HepG2 (cell line): ENCODE measurements around the gene DHX8. TPM values are rescaled to one million over a fixed set of nuclear protein-coding genes. Genes with fewer than 3 reads are reported as not detected.

Experiments
- ATF4 ChIP-seq, 2 experiments: fragments of 450-650 bp in 1 of 2; sonication (generic) in 1 of 2; formaldehyde crosslinking; IDR thresholded peaks; 2 replicates each; pipeline versions ENCODE4 v1.5.0 to v1.8.0; 2020 to 2022; ENCODE audit warnings: mild to moderate bottlenecking in 1 of 2, missing genetic modification reagents in 1 of 2
- GATA4 ChIP-seq: sonication (generic); IDR thresholded peaks from 2 replicates; pipeline ENCODE4 v1.6.1; 2016; ENCODE audit warnings: antibody characterized with exemption, low read depth, borderline replicate concordance
- JUNB ChIP-seq: sonication (generic); formaldehyde crosslinking; IDR thresholded peaks from 2 replicates; pipeline ENCODE4 v1.8.0; 2022; ENCODE audit warnings: missing genetic modification reagents, mild to moderate bottlenecking, borderline replicate concordance
- MAZ ChIP-seq, 2 experiments: sonication (generic) in 1 of 2; formaldehyde crosslinking in 1 of 2; IDR thresholded peaks; 2 replicates each; pipeline versions ENCODE4 v1.5.0 to v1.6.1; 2012 to 2020; ENCODE audit warnings: low read depth in 2 of 2, mild to moderate bottlenecking in 2 of 2, borderline replicate concordance in 1 of 2, improper control_type of control experiment in 1 of 2, low read length in 1 of 2, missing genetic modification reagents in 1 of 2, moderate library complexity in 1 of 2
- NCOA1 ChIP-seq: sonication (generic); formaldehyde crosslinking; IDR thresholded peaks from 2 replicates; pipeline ENCODE4 v1.9.0; 2021; ENCODE audit warnings: missing genetic modification reagents
- PAWR ChIP-seq: sonication (generic); formaldehyde crosslinking; IDR thresholded peaks from 2 replicates; pipeline ENCODE4 v1.4.0; 2020; ENCODE audit warnings: missing genetic modification reagents, mild to moderate bottlenecking, borderline replicate concordance
- PBX3 ChIP-seq: sonication (generic); formaldehyde crosslinking; IDR thresholded peaks from 2 replicates; pipeline ENCODE4 v1.8.1; 2023; ENCODE audit warnings: missing genetic modification reagents, inconsistent platforms, borderline replicate concordance
- PRDM15 ChIP-seq: sonication (generic); formaldehyde crosslinking; IDR thresholded peaks from 2 replicates; pipeline ENCODE4 v1.4.0; 2020; ENCODE audit warnings: missing genetic modification reagents
- SNRNP70 ChIP-seq: fragments of 200-400 bp; formaldehyde crosslinking; IDR thresholded peaks from 2 replicates; pipeline ENCODE4 v1.6.1; 2017; ENCODE audit warnings: mild to moderate bottlenecking, low read depth, low read length, moderate library complexity
- SP2 ChIP-seq: sonication (generic); formaldehyde crosslinking; IDR thresholded peaks from 2 replicates; pipeline ENCODE4 v1.5.1; 2020; ENCODE audit warnings: mild to moderate bottlenecking, missing genetic modification reagents
- THYN1 ChIP-seq: sonication (generic); formaldehyde crosslinking; IDR thresholded peaks from 2 replicates; pipeline ENCODE4 v1.8.1; 2023; ENCODE audit warnings: low read depth, mild to moderate bottlenecking, moderate library complexity, missing genetic modification reagents, borderline replicate concordance
- ZHX2 ChIP-seq, 2 experiments: sonication (generic) in 1 of 2; formaldehyde crosslinking in 1 of 2; IDR thresholded peaks; 2 replicates each; pipeline versions ENCODE4 v1.6.1 to v1.9.0; 2014 to 2022; ENCODE audit warnings: antibody characterized with exemption in 1 of 2, borderline replicate concordance in 1 of 2, inconsistent platforms in 1 of 2, low read depth in 1 of 2, missing genetic modification reagents in 1 of 2
- ZNF572 ChIP-seq: sonication (generic); formaldehyde crosslinking; IDR thresholded peaks from 2 replicates; pipeline ENCODE4 v1.5.1; 2020; ENCODE audit warnings: mild to moderate bottlenecking, missing genetic modification reagents
- polyA plus RNA-seq, 8 experiments: library from polyadenylated mRNA; depleted of rRNA in 3 of 8; stranded (reverse) in 7 of 8; unstranded in 1 of 8; fragments of >200 nt; fragmentation: Illumina TruSeq in 4 of 8; extraction: Trizol in 4 of 8; gene quantifications; 2 replicates each; pipeline versions ENCODE4 v1.2.1 to v1.2.3, GENCODE V29; 2011 to 2016; ENCODE audit warnings: low read depth in 4 of 8, missing spikeins in 1 of 8, mixed read lengths in 1 of 8; ENCODE audit not compliant: insufficient read depth in 1 of 8
- total RNA-seq, 5 experiments: library from RNA; depleted of rRNA; stranded (reverse); fragments of >200 nt; fragmentation: Illumina TruSeq; extraction: Trizol; gene quantifications; 2 replicates each; pipeline ENCODE4 v1.2.3, GENCODE V29; 2016; ENCODE audit warnings: low read depth in 1 of 5

The DHX8 gene
- total and polyA plus RNA-seq, 2 of the 13 experiments (the other 11 are each of a cell fraction or from before 2014, with no cell fraction given), result 24.8 to 48.9 TPM

GRCh38 chr17:43449470-43450248 lies 34.1 kb upstream of the DHX8 start (continued):
- TF ChIP-seq MAZ (IDR thresholded peaks at IDR 0.05; ENCODE audit: borderline replicate concordance, low read depth, low read length), result no peak
- peak; percentile 49; the same call in 1 of the 2 replicates for TF ChIP-seq MAZ (CRISPR knock-in tag; IDR thresholded peaks at IDR 0.05; ENCODE audit: low read depth)
- TF ChIP-seq SP2 (CRISPR knock-in tag), result no peak
- TF ChIP-seq PAWR (CRISPR knock-in tag), result no peak
- no peak for TF ChIP-seq JUNB (CRISPR knock-in tag)
- no peak for TF ChIP-seq PRDM15 (CRISPR knock-in tag)
- no peak for TF ChIP-seq NCOA1
- no peak for TF ChIP-seq SNRNP70
- peak; percentile 60; the same call in 1 of the 2 replicates for TF ChIP-seq GATA4
- peak in 1 of 2 experiments; percentile 89; a peak in 2 of 4 replicates for TF ChIP-seq ATF4 (CRISPR knock-in tag; IDR thresholded peaks at IDR 0.05)
- no peak; the same call in 1 of the 2 replicates for TF ChIP-seq PBX3 (CRISPR knock-in tag)
- no peak for TF ChIP-seq THYN1 (CRISPR knock-in tag)
- no peak for TF ChIP-seq ZNF572 (CRISPR knock-in tag)
- TF ChIP-seq ZHX2 (IDR thresholded peaks at IDR 0.05; ENCODE audit: low read depth), result no peak
- peak; percentile 42; the same call in 1 of the 2 replicates for TF ChIP-seq ZHX2 (CRISPR knock-in tag; IDR thresholded peaks at IDR 0.05; ENCODE audit: borderline replicate concordance)
